ENCODE results near the gene RNF212. TPM values are rescaled to one million over a fixed set of nuclear protein-coding genes. Genes with fewer than 3 reads are reported as not detected.

Gene RNF212
- polyA plus RNA-seq, 1 donor: 1.8 TPM

- Histone ChIP-seq H3K9me3 (ENCODE audit: control insufficient read depth, low read depth, low read length) (no peaks in the 10 kb centered on the region), H3K36me3 (ENCODE audit: control insufficient read depth, insufficient read depth, low read length) (no peaks in the 10 kb centered on the region), H3K27me3 (ENCODE audit: control insufficient read depth, insufficient read depth, low read length) (no peaks in the 10 kb centered on the region), H3K27ac (ENCODE audit: low read length) (peak overlapping the region; percentile 66), H3K4me3 (ENCODE audit: low read length) (no peak overlapping the region), H3K4me1 (ENCODE audit: control insufficient read depth, insufficient read depth, low read length) (peaks cover 11% of the 10 kb centered on the region)
- peak; percentile 71 to 87 for DNase-seq
- 20% methylated on average over 3 of the region's 27 CpGs for whole genome bisulfite sequencing (ENCODE audit: insufficient coverage, low lambda C conversion rate)
These were observed 13.6 kb downstream of the RNF212 start for GRCh38 chr4:1099684-1100335.

- Histone ChIP-seq H3K27ac (ENCODE audit: low read length) (no peak overlapping the region), H3K9me3 (ENCODE audit: control insufficient read depth, low read depth, low read length) (no peaks in the 10 kb centered on the region), H3K4me3 (ENCODE audit: low read length) (no peak overlapping the region), H3K36me3 (ENCODE audit: control insufficient read depth, insufficient read depth, low read length) (no peaks in the 10 kb centered on the region), H3K27me3 (ENCODE audit: control insufficient read depth, insufficient read depth, low read length) (no peaks in the 10 kb centered on the region), H3K4me1 (ENCODE audit: control insufficient read depth, insufficient read depth, low read length) (peaks cover 11% of the 10 kb centered on the region)
- 100% methylated on average over 3 of the region's 9 CpGs for WGBS (ENCODE audit: insufficient coverage, low lambda C conversion rate)
- DNase-seq: no peak
These were observed 14.1 kb downstream of the RNF212 start for GRCh38 chr4:1099270-1099669.

DNA sequence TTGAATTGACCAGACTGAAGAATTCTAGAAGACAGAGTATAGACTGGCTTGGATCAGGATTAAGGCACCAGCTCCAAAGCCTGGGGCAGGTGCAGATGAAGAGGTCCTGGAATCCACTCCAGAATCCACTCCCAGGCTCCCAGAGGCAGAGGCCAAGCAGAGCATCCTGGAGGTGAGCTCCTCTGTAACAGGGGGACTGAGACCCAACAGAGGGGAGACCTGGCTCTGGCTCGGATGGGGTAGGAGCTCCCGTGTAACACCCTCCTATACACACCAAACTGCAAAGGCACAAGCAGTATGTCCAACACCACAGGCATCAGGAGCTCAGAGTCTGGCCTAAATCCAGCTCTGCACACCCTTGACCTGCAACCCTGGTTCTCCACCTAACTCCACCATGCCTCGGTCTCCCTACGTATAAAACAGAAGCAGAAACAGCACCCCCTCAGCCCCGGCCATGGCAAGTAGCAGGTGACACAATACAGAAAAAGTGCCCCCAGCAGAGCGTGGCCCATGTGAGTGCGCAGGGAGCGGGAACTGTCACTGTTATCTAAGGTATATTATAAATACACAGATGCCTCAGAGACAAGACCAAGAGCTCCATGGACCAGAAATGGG is 14.9 kb downstream of the RNF212 start:
- peaks cover 11% of the 10 kb centered on the region for H3K4me1 ChIP-seq (ENCODE audit: control insufficient read depth, insufficient read depth, low read length)
- no peaks in the 10 kb centered on the region for H3K27me3 ChIP-seq (ENCODE audit: control insufficient read depth, insufficient read depth, low read length)
- no peaks in the 10 kb centered on the region for H3K9me3 ChIP-seq (ENCODE audit: control insufficient read depth, low read depth, low read length)
- no peak overlapping the region for H3K4me3 ChIP-seq (ENCODE audit: low read length)
- DNase-seq: no peak
- WGBS (ENCODE audit: insufficient coverage, low lambda C conversion rate): no CpG with 5 or more reads among the region's 8 CpGs
- no peak overlapping the region for H3K27ac ChIP-seq (ENCODE audit: low read length)
- H3K36me3 ChIP-seq (ENCODE audit: control insufficient read depth, insufficient read depth, low read length): no peaks in the 10 kb centered on the region

DNA sequence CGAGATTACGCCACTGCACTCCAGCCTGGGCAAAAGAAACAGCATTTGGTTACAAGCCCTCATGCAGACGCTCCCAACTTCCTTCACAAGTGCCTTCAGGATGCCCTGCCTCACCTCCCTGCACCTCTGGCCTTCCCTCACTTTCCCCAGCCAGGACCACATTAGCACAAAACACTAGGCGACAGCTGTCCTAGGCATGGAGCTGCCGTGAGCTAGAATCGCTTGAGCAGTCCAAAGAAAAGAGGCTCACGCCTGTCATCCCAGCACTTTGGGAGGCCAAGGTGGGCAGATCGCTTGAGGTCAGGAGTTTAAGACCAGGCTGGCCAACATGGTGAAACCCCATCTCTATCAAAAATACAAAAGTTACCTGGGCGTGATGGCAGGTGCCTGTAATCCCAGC is 15.8 kb downstream of the RNF212 start:
- no peaks in the 10 kb centered on the region for H3K9me3 ChIP-seq (ENCODE audit: control insufficient read depth, low read depth, low read length)
- no peaks in the 10 kb centered on the region for H3K36me3 ChIP-seq (ENCODE audit: control insufficient read depth, insufficient read depth, low read length)
- no CpG with 5 or more reads among the region's 9 CpGs for WGBS (ENCODE audit: insufficient coverage, low lambda C conversion rate)
- peaks cover 11% of the 10 kb centered on the region for H3K4me1 ChIP-seq (ENCODE audit: control insufficient read depth, insufficient read depth, low read length)
- H3K4me3 ChIP-seq (ENCODE audit: low read length): no peak overlapping the region
- no peak overlapping the region for H3K27ac ChIP-seq (ENCODE audit: low read length)
- no peaks in the 10 kb centered on the region for H3K27me3 ChIP-seq (ENCODE audit: control insufficient read depth, insufficient read depth, low read length)
- DNase-seq: no peak

DNA sequence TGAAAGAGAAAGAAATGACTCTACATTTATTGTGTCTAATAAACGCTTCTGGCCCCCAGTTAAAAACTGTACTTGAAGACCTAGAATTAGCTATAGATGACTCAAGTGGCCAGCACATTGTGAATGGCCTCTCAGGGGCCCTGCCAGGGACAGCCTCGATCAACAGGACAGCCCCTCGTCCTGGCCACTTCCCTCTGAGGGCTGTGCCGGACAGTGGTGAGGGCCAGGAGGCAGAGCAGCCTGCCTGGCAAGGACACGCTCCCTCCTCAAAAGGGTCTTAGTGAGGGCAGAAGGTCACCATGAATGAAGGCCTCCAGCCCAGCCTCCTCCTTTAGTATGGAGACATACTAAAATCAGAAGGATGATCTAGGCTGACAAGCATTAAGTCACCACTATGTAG is 16.5 kb downstream of the RNF212 start:
- DNase-seq: no peak
- no peaks in the 10 kb centered on the region for H3K9me3 ChIP-seq (ENCODE audit: control insufficient read depth, low read depth, low read length)
- WGBS (ENCODE audit: insufficient coverage, low lambda C conversion rate): no CpG with 5 or more reads among the region's 5 CpGs
- no peak overlapping the region for H3K4me3 ChIP-seq (ENCODE audit: low read length)
- no peak overlapping the region for H3K27ac ChIP-seq (ENCODE audit: low read length)
- H3K36me3 ChIP-seq (ENCODE audit: control insufficient read depth, insufficient read depth, low read length): no peaks in the 10 kb centered on the region
- peaks cover 11% of the 10 kb centered on the region for H3K4me1 ChIP-seq (ENCODE audit: control insufficient read depth, insufficient read depth, low read length)
- H3K27me3 ChIP-seq (ENCODE audit: control insufficient read depth, insufficient read depth, low read length): no peaks in the 10 kb centered on the region

GRCh38 chr4:1094336-1094690 is 19.1 kb downstream of the RNF212 start:
- peaks cover under 1% of the 10 kb centered on the region for H3K4me1 ChIP-seq (ENCODE audit: control insufficient read depth, insufficient read depth, low read length)
- H3K9me3 ChIP-seq (ENCODE audit: control insufficient read depth, low read depth, low read length): no peaks in the 10 kb centered on the region
- H3K4me3 ChIP-seq (ENCODE audit: low read length): no peak overlapping the region
- no peaks in the 10 kb centered on the region for H3K36me3 ChIP-seq (ENCODE audit: control insufficient read depth, insufficient read depth, low read length)
- no CpG with 5 or more reads among the region's 6 CpGs for WGBS (ENCODE audit: insufficient coverage, low lambda C conversion rate)
- no peaks in the 10 kb centered on the region for H3K27me3 ChIP-seq (ENCODE audit: control insufficient read depth, insufficient read depth, low read length)
- no peak overlapping the region for H3K27ac ChIP-seq (ENCODE audit: low read length)
- DNase-seq: no peak

- no peaks in the 10 kb centered on the region for H3K36me3 ChIP-seq (ENCODE audit: control insufficient read depth, insufficient read depth, low read length)
- DNase-seq: no peak
- H3K27me3 ChIP-seq (ENCODE audit: control insufficient read depth, insufficient read depth, low read length): no peaks in the 10 kb centered on the region
- no CpG with 5 or more reads among the region's 22 CpGs for WGBS (ENCODE audit: insufficient coverage, low lambda C conversion rate)
- H3K9me3 ChIP-seq (ENCODE audit: control insufficient read depth, low read depth, low read length): peaks cover 3% of the 10 kb centered on the region
- H3K27ac ChIP-seq (ENCODE audit: low read length): no peak overlapping the region
- H3K4me1 ChIP-seq (ENCODE audit: control insufficient read depth, insufficient read depth, low read length): no peaks in the 10 kb centered on the region
- no peak overlapping the region for H3K4me3 ChIP-seq (ENCODE audit: low read length)
These were observed 19.7 kb downstream of the RNF212 start for GRCh38 chr4:1093391-1094335.

DNA sequence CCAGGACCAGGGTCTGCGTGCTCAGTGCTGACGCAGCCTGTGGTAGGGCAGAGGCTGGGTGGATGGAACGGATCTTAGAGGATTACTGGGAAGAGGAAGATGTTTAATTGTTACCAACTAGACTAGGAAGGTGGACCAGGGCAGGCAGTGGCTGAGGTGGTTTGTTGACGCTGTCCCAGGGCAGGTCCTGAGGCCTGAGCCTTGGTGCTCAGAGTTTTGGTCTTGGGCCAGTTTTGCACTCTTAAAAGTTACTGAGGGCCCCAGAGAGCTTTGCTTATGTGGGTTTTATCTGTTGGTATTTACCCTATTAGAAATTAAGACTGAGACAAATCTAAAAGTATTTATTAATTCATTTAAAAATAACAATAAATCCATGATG is 20.4 kb downstream of the RNF212 start:
- no peak overlapping the region for H3K27ac ChIP-seq (ENCODE audit: low read length)
- peaks cover 3% of the 10 kb centered on the region for H3K9me3 ChIP-seq (ENCODE audit: control insufficient read depth, low read depth, low read length)
- H3K27me3 ChIP-seq (ENCODE audit: control insufficient read depth, insufficient read depth, low read length): no peaks in the 10 kb centered on the region
- WGBS (ENCODE audit: insufficient coverage, low lambda C conversion rate): 80% methylated on average over 1 of the region's 4 CpGs
- DNase-seq: no peak
- no peaks in the 10 kb centered on the region for H3K4me1 ChIP-seq (ENCODE audit: control insufficient read depth, insufficient read depth, low read length)
- H3K36me3 ChIP-seq (ENCODE audit: control insufficient read depth, insufficient read depth, low read length): no peaks in the 10 kb centered on the region
- H3K4me3 ChIP-seq (ENCODE audit: low read length): no peak overlapping the region

GRCh38 chr4:1092026-1092982 is 21.1 kb downstream of the RNF212 start:
- Histone ChIP-seq H3K4me1 (ENCODE audit: control insufficient read depth, insufficient read depth, low read length) (no peaks in the 10 kb centered on the region), H3K27me3 (ENCODE audit: control insufficient read depth, insufficient read depth, low read length) (no peaks in the 10 kb centered on the region), H3K9me3 (ENCODE audit: control insufficient read depth, low read depth, low read length) (peaks cover 3% of the 10 kb centered on the region), H3K27ac (ENCODE audit: low read length) (no peak overlapping the region), H3K4me3 (ENCODE audit: low read length) (no peak overlapping the region), H3K36me3 (ENCODE audit: control insufficient read depth, insufficient read depth, low read length) (no peaks in the 10 kb centered on the region)
- WGBS (ENCODE audit: insufficient coverage, low lambda C conversion rate): 100% methylated on average over 1 of the region's 28 CpGs
- DNase-seq: no peak

GRCh38 chr4:1091561-1091995 is 21.8 kb downstream of the RNF212 start:
- Histone ChIP-seq H3K9me3 (ENCODE audit: control insufficient read depth, low read depth, low read length) (peaks cover 3% of the 10 kb centered on the region), H3K27ac (ENCODE audit: low read length) (no peak overlapping the region), H3K4me1 (ENCODE audit: control insufficient read depth, insufficient read depth, low read length) (no peaks in the 10 kb centered on the region), H3K4me3 (ENCODE audit: low read length) (no peak overlapping the region), H3K27me3 (ENCODE audit: control insufficient read depth, insufficient read depth, low read length) (no peaks in the 10 kb centered on the region), H3K36me3 (ENCODE audit: control insufficient read depth, insufficient read depth, low read length) (no peaks in the 10 kb centered on the region)
- no CpG with 5 or more reads among the region's 10 CpGs for WGBS (ENCODE audit: insufficient coverage, low lambda C conversion rate)
- DNase-seq: no peak

Measured in large intestine (tissue), 3 donors.